ENCODE data around the gene MRTFB.
"Not testable (repeated sequence)": the region's sequence is repeated elsewhere in the genome, so short reads cannot be mapped to it uniquely, and the experiment has no call there.

The MRTFB gene

GRCh38 chr16:14121142-14121541 lies 50.0 kb downstream of the MRTFB start:
- no peak for DNase-seq (ENCODE audit: insufficient read length, low spot score)
- no peak for FAIRE-seq
- TF ChIP-seq CTCF (IDR thresholded peaks at IDR 0.05; ENCODE audit: insufficient read depth, missing control alignments), result no peak

- no peak for TF ChIP-seq CTCF (IDR thresholded peaks at IDR 0.05; ENCODE audit: insufficient read depth, missing control alignments)
- FAIRE-seq, result no peak
- DNase-seq (ENCODE audit: insufficient read length, low spot score), result no peak
Measured at GRCh38 chr16:14121872-14122271, 50.8 kb downstream of the MRTFB start.

- DNase-seq (ENCODE audit: insufficient read length, low spot score); FAIRE-seq: not testable (repeated sequence)
Measured at GRCh38 chr16:14122430-14122829, 51.3 kb downstream of the MRTFB start.

- no peak for TF ChIP-seq CTCF (IDR thresholded peaks at IDR 0.05; ENCODE audit: insufficient read depth, missing control alignments)
- FAIRE-seq, result no peak
- DNase-seq (ENCODE audit: insufficient read length, low spot score), result no peak
Measured at GRCh38 chr16:14125000-14125681, 54.0 kb downstream of the MRTFB start.

- no peak for TF ChIP-seq CTCF (IDR thresholded peaks at IDR 0.05; ENCODE audit: insufficient read depth, missing control alignments)
- FAIRE-seq, result no peak
Measured at GRCh38 chr16:14125708-14126107, 54.6 kb downstream of the MRTFB start.

GRCh38 chr16:14128097-14128496 lies 57.0 kb downstream of the MRTFB start:
- TF ChIP-seq CTCF (IDR thresholded peaks at IDR 0.05; ENCODE audit: insufficient read depth, missing control alignments), result no peak
- DNase-seq (ENCODE audit: insufficient read length, low spot score) (no peak), FAIRE-seq (no peak)

More at GRCh38 chr16:14125708-14126107, 54.6 kb downstream of the MRTFB start:
- DNase-seq (ENCODE audit: insufficient read length, low spot score), result no peak

- TF ChIP-seq CTCF (IDR thresholded peaks at IDR 0.05; ENCODE audit: insufficient read depth, missing control alignments), result no peak
- no peak for DNase-seq (ENCODE audit: insufficient read length, low spot score)
- no peak for FAIRE-seq
Measured at GRCh38 chr16:14129502-14129901, 58.4 kb downstream of the MRTFB start.

Measured in D721Med (cell line).